MM.1S (cell line): ENCODE data around the gene KIAA0825.

Experiments
- DNase-seq: peaks from one replicate; pipeline ENCODE4 v3.0.0-alpha.2; 2015
- H2AFZ ChIP-seq: fragments of 300-600 bp; sonication (generic); 2 replicates; pipeline ENCODE4 v1.6.0; 2016; ENCODE audit warnings: antibody characterized with exemption, low read length
- H3F3A ChIP-seq: fragments of 300-600 bp; sonication (generic); 2 replicates; pipeline ENCODE4 v1.6.1; 2016; ENCODE audit warnings: mild to moderate bottlenecking, antibody characterized with exemption, low read length, moderate library complexity, mixed read lengths; ENCODE audit not compliant: insufficient read depth
- H3K27ac ChIP-seq: fragments of 300-600 bp; sonication (generic); 2 replicates; pipeline ENCODE4 v1.5.1; 2016; ENCODE audit warnings: mild to moderate bottlenecking, low read length
- H3K27me3 ChIP-seq: fragments of 300-600 bp; sonication (generic); replicated peaks from 2 replicates; pipeline ENCODE4 v1.6.0; 2016; ENCODE audit warnings: low read length; ENCODE audit not compliant: insufficient read depth
- H3K36me3 ChIP-seq: fragments of 300-600 bp; sonication (generic); replicated peaks from 2 replicates; pipeline ENCODE4 v1.6.1; 2016; ENCODE audit warnings: mild to moderate bottlenecking, low read length, mixed read lengths; ENCODE audit not compliant: insufficient read depth
- H3K4me1 ChIP-seq: fragments of 300-600 bp; sonication (generic); 2 replicates; pipeline ENCODE4 v1.6.1; 2016; ENCODE audit warnings: low read length, mixed read lengths
- H3K4me2 ChIP-seq: fragments of 300-600 bp; sonication (generic); 2 replicates; pipeline ENCODE4 v1.6.0; 2016; ENCODE audit warnings: low read depth, low read length
- H3K4me3 ChIP-seq: fragments of 300-600 bp; sonication (generic); 2 replicates; pipeline ENCODE4 v1.5.1; 2016; ENCODE audit warnings: low read length, mixed read lengths
- H3K79me2 ChIP-seq: fragments of 300-600 bp; sonication (generic); 2 replicates; pipeline ENCODE4 v1.6.1; 2016; ENCODE audit warnings: mixed run types, low read length, mixed read lengths
- H3K9ac ChIP-seq: fragments of 300-600 bp; sonication (generic); 2 replicates; pipeline ENCODE4 v1.6.1; 2016; ENCODE audit warnings: low read length, mixed read lengths
- H3K9me2 ChIP-seq: fragments of 300-600 bp; sonication (generic); replicated peaks from 2 replicates; pipeline ENCODE4 v1.6.1; 2016; ENCODE audit warnings: mild to moderate bottlenecking, low read length, mixed read lengths; ENCODE audit not compliant: insufficient read depth
- H3K9me3 ChIP-seq: fragments of 300-600 bp; sonication (generic); replicated peaks from 2 replicates; pipeline ENCODE4 v1.6.1; 2016; ENCODE audit warnings: mild to moderate bottlenecking, low read length, mixed read lengths; ENCODE audit not compliant: insufficient read depth
- H4K20me1 ChIP-seq: fragments of 300-600 bp; sonication (generic); 2 replicates; pipeline ENCODE4 v1.6.1; 2016; ENCODE audit warnings: mild to moderate bottlenecking, low read length, moderate library complexity, mixed read lengths; ENCODE audit not compliant: insufficient read depth
- CTCF ChIP-seq: fragments of 300-600 bp; sonication (generic); IDR thresholded peaks from 2 replicates; pipeline ENCODE4 v1.5.1; 2016; ENCODE audit warnings: antibody characterized with exemption, low read length, mixed read lengths
- EZH2 ChIP-seq: fragments of 300-600 bp; sonication (generic); optimal IDR thresholded peaks from 2 replicates; pipeline ENCODE3; 2017; ENCODE audit warnings: low read depth, mild to moderate bottlenecking, antibody characterized with exemption, low read length, mixed read lengths
- EZH2phosphoT487 ChIP-seq: fragments of 300-600 bp; sonication (generic); IDR thresholded peaks from 2 replicates; pipeline ENCODE4 v1.6.1; 2018; ENCODE audit warnings: antibody characterized with exemption, low read length

The KIAA0825 gene

GRCh38 chr5:94314460-94315131 is 303.8 kb downstream of the KIAA0825 start:
- Histone ChIP-seq H3K79me2 (no peaks in the 10 kb centered on the region), H3K9me2 (no peaks in the 10 kb centered on the region), H2AFZ (no peak overlapping the region), H3K9me3 (no peaks in the 10 kb centered on the region), H3F3A (no peaks in the 10 kb centered on the region), H3K36me3 (no peaks in the 10 kb centered on the region), H3K27ac (no peak overlapping the region), H4K20me1 (no peaks in the 10 kb centered on the region), H3K9ac (no peak overlapping the region), H3K4me2 (no peak overlapping the region), H3K27me3 (no peaks in the 10 kb centered on the region), H3K4me3 (no peak overlapping the region), H3K4me1 (no peaks in the 10 kb centered on the region)
- DNase-seq: no peak
- TF ChIP-seq CTCF (no peak), EZH2phosphoT487 (no peak), EZH2 (no peak)

- no peaks in the 10 kb centered on the region for H3K79me2 ChIP-seq
Observed at GRCh38 chr5:94313696-94314095, 304.7 kb downstream of the KIAA0825 start.

GRCh38 chr5:94313188-94313587 is 305.2 kb downstream of the KIAA0825 start:
- no peak for TF ChIP-seq CTCF
- TF ChIP-seq EZH2phosphoT487: no peak
- TF ChIP-seq EZH2: no peak
- no peak for DNase-seq
- H3K9me2 ChIP-seq: no peaks in the 10 kb centered on the region
- no peak overlapping the region for H3K4me3 ChIP-seq
- H3K4me2 ChIP-seq: no peak overlapping the region
- no peak overlapping the region for H2AFZ ChIP-seq
- no peaks in the 10 kb centered on the region for H3K27me3 ChIP-seq
- no peaks in the 10 kb centered on the region for H4K20me1 ChIP-seq
- H3K79me2 ChIP-seq: no peaks in the 10 kb centered on the region
- no peaks in the 10 kb centered on the region for H3K36me3 ChIP-seq
- no peak overlapping the region for H3K9ac ChIP-seq
- no peaks in the 10 kb centered on the region for H3F3A ChIP-seq
- no peak overlapping the region for H3K27ac ChIP-seq
- H3K9me3 ChIP-seq: no peaks in the 10 kb centered on the region
- no peaks in the 10 kb centered on the region for H3K4me1 ChIP-seq

More at GRCh38 chr5:94313696-94314095, 304.7 kb downstream of the KIAA0825 start:
- Histone ChIP-seq H3K9ac (no peak overlapping the region), H3K4me3 (no peak overlapping the region), H3K27me3 (no peaks in the 10 kb centered on the region), H3K36me3 (no peaks in the 10 kb centered on the region), H3K9me2 (no peaks in the 10 kb centered on the region), H3K9me3 (no peaks in the 10 kb centered on the region), H3K27ac (no peak overlapping the region), H3F3A (no peaks in the 10 kb centered on the region), H4K20me1 (no peaks in the 10 kb centered on the region), H3K4me2 (no peak overlapping the region), H2AFZ (no peak overlapping the region), H3K4me1 (no peaks in the 10 kb centered on the region)
- no peak for DNase-seq
- TF ChIP-seq EZH2 (no peak), EZH2phosphoT487 (no peak), CTCF (no peak)
